SK-N-MC (cell line): ENCODE measurements around the gene TTC7B.

Experiments used
- DNase-seq: peaks from one replicate; pipeline ENCODE4 v3.0.0-alpha.2; 2011; ENCODE audit warnings: low read depth, low spot score
- H3K27ac ChIP-seq: fragments of 200-600 bp; sonication (generic); 2 replicates; pipeline ENCODE4 v1.5.1; 2016; ENCODE audit warnings: mixed run types
- H3K36me3 ChIP-seq: fragments of 200-600 bp; sonication (generic); 2 replicates; pipeline ENCODE4 v1.6.1; 2017; ENCODE audit warnings: antibody characterized with exemption, low read length, mixed read lengths; ENCODE audit not compliant: insufficient read depth
- H3K4me3 ChIP-seq: fragments of 200-600 bp; sonication (generic); 2 replicates; pipeline ENCODE4 v1.5.1; 2016
- H3K9ac ChIP-seq: fragments of 200-600 bp; sonication (generic); 2 replicates; pipeline ENCODE4 v1.8.0; 2017; ENCODE audit warnings: mixed run types, mixed read lengths; ENCODE audit not compliant: insufficient read length
- H3K9me3 ChIP-seq: fragments of 200-600 bp; sonication (generic); 2 replicates; pipeline ENCODE4 v1.6.1; 2017; ENCODE audit warnings: low read depth, mild to moderate bottlenecking, antibody characterized with exemption, low read length, moderate library complexity, mixed read lengths
- EZH2 ChIP-seq: fragments of 200-600 bp; sonication (generic); IDR thresholded peaks from one replicate; pipeline ENCODE4 v1.6.1; 2017; ENCODE audit warnings: antibody characterized with exemption
- FOXP2 ChIP-seq: optimal IDR thresholded peaks from 2 replicates; pipeline ENCODE3; 2011; ENCODE audit warnings: mild to moderate bottlenecking, moderate library complexity; ENCODE audit not compliant: insufficient read depth; ENCODE audit errors: extremely low read length, control extremely low read depth
- POLR2AphosphoS5 ChIP-seq: IDR thresholded peaks from 2 replicates; pipeline ENCODE4 v1.6.1; 2012; ENCODE audit warnings: mild to moderate bottlenecking, low read depth, low read length, borderline replicate concordance

The TTC7B gene

DNA sequence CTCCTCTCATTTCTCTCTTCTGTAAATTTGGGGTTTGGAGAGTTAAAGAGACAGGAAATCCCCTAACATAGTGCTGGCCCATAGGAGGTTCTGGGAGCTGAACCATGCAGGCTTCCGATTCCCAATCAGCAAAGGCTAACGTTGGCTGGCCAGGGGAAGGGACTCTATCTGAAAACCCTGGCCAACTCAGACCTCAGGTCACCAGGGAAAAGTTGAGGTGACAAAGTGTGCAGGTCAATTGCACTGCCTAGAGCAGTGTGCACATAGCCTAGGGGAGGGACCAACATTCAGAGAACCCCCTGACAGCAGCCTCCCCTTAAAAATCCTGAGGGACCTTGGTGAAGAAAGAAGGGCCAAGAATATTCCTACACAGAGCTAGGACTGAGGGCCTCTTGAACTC, 38.9 kb downstream of the TTC7B start:
- no peak overlapping the region for H3K27ac ChIP-seq
- no peak overlapping the region for H3K4me3 ChIP-seq
- H3K36me3 ChIP-seq, result no peaks in the 10 kb centered on the region
- no peak overlapping the region for H3K9ac ChIP-seq
- no peak for DNase-seq
- no peaks in the 10 kb centered on the region for H3K9me3 ChIP-seq
- no peak for TF ChIP-seq FOXP2
- TF ChIP-seq POLR2AphosphoS5, result no peak
- no peak for TF ChIP-seq EZH2

DNA sequence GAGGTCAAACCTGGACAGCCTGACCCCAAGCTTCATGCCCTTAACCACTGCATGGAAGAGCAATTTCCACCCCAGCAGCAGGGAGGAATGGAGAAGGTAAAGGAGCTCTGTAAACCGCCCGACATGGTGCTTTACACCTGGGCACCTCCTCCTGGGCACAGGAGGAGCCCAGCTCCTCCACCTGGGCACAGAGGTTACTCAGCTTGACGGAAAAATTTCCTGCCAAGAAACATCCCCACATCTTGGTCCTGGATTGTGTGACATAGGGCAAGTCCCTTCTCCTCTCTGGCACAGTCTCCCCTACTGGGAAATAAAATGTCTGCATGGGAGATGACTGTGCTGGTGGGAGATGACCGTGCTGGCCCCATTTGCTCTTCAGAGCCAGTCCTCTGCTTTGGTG, 40.8 kb downstream of the TTC7B start:
- DNase-seq, result no peak
- no peak overlapping the region for H3K9ac ChIP-seq
- no peaks in the 10 kb centered on the region for H3K36me3 ChIP-seq
- no peak overlapping the region for H3K4me3 ChIP-seq
- H3K27ac ChIP-seq, result no peak overlapping the region
- H3K9me3 ChIP-seq, result no peaks in the 10 kb centered on the region
- TF ChIP-seq EZH2, result no peak

DNA sequence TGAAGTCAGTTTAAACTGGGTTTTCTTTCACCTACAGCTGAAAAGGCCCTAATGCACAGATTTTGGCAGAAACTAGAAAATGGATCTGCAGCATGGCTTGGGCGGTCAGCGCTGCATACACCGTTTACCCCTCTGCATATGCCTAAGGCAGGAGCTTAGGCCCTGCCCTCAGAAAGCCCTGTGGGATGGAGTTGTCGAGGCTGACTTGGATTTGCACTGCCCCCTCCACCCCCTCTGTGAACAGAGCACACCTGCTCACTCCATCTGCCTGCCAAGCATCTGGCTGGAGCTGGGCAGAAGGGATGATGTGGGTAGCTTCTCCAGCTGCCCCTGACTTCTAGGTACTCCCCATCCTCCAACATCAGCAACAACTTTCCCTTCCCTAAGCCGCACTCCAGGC, 41.9 kb downstream of the TTC7B start:
- no peak for DNase-seq
- no peak overlapping the region for H3K27ac ChIP-seq
- H3K4me3 ChIP-seq, result no peak overlapping the region
- no peaks in the 10 kb centered on the region for H3K9me3 ChIP-seq
- H3K36me3 ChIP-seq, result no peaks in the 10 kb centered on the region
- H3K9ac ChIP-seq, result no peak overlapping the region
- no peak for TF ChIP-seq EZH2
- TF ChIP-seq FOXP2, result no peak
- TF ChIP-seq POLR2AphosphoS5, result no peak

DNA sequence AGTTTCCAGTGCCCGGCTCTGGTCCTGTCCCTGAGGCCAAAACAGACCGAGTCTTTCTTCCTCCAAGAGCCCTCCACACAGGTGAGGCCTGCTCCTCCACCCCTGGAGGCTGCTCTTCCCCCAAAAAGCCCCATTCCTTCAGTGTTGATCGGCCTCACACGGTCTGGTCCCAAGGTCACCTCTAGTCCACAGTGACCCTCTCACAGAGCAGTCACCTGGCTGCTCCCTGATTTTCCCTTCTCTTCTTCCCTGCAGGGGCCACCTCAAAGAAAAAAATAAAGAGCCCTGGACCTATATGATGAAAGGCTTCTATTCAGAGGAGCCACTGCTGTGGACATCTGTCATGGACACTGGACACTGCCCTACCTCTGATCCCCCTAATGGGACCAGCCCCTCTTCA, 42.5 kb downstream of the TTC7B start:
- Histone ChIP-seq H3K9me3 (no peaks in the 10 kb centered on the region), H3K9ac (no peak overlapping the region), H3K4me3 (no peak overlapping the region), H3K36me3 (no peaks in the 10 kb centered on the region), H3K27ac (no peak overlapping the region)
- no peak for TF ChIP-seq POLR2AphosphoS5
- TF ChIP-seq EZH2, result no peak
- TF ChIP-seq FOXP2, result no peak
- no peak for DNase-seq

DNA sequence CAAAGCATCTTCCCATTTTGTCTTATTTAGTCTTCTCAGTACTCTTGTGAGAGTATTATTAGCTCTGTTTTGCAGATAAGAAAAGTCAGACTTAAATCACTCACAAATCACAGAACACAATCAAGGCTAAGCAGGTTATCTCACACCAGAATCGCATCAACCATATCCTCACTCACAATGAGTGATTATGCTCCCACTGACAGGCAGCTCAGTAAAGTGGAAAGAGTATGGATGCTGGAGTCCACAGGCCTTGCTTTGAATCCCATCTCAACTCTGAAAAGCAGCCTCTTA, 43.1 kb downstream of the TTC7B start:
- no peak overlapping the region for H3K9ac ChIP-seq
- DNase-seq, result no peak
- H3K9me3 ChIP-seq, result no peaks in the 10 kb centered on the region
- H3K36me3 ChIP-seq, result no peaks in the 10 kb centered on the region
- H3K27ac ChIP-seq, result no peak overlapping the region
- no peak overlapping the region for H3K4me3 ChIP-seq
- TF ChIP-seq EZH2 (no peak), POLR2AphosphoS5 (no peak), FOXP2 (no peak)

DNA sequence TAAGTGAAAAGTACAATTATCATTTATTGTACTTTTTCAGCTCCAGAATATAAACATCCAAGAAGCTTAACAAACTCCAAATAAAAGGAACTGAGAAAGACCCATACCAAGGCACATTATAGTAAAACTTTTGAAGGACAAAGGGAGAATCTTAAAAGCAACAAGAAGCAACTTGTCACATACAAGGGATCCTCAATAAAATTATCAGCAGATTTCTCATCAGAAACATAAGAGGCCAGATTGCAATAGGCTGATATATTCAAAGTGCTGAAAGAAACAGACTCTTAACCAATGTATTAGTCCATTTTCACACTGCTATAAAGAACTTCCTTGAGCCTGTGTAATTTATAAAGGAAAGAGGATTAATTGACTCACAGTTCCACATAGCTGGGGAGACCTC, 48.3 kb downstream of the TTC7B start:
- Histone ChIP-seq H3K4me3 (no peak overlapping the region), H3K36me3 (no peaks in the 10 kb centered on the region), H3K27ac (no peak overlapping the region), H3K9me3 (no peaks in the 10 kb centered on the region), H3K9ac (no peak overlapping the region)
- DNase-seq, result no peak
- TF ChIP-seq EZH2, result no peak
- no peak for TF ChIP-seq FOXP2
- no peak for TF ChIP-seq POLR2AphosphoS5

DNA sequence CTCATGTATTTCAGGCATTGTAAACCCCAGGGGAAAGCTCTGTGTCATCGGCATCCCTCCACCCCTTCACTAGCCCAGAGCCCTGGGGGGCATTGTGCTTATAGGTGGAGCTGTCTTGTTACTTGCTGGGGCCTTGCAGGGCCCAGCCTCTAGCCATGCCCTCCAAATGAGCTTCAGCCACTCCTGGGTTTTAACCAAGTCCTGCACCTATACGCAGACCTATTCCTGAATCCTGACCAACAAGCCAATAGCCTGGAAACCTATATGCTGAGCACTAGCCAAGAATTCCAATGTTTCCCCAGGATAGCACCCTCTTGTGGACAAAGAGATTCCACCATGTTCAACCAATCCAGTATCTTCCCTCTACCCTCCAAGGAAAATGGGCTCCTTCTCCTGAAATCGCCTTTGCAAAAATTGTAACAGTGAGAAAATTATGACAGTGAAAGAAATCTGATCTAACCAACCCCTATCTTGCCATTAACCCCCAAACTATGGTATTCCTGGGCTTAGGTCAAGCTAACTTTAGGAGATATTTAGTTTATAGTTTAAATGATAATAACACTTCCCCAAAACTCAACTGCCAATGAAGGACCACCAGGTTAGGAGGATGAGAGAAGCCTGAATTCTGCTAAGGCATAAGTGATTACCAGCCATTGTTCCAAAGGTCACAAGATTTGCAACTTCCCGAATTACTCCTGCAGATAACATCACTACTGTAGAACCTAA, 55.5 kb downstream of the TTC7B start:
- Histone ChIP-seq H3K27ac (no peak overlapping the region), H3K9me3 (no peaks in the 10 kb centered on the region), H3K4me3 (no peak overlapping the region), H3K36me3 (no peaks in the 10 kb centered on the region), H3K9ac (no peak overlapping the region)
- TF ChIP-seq POLR2AphosphoS5 (no peak), FOXP2 (no peak), EZH2 (no peak)
- no peak for DNase-seq

DNA sequence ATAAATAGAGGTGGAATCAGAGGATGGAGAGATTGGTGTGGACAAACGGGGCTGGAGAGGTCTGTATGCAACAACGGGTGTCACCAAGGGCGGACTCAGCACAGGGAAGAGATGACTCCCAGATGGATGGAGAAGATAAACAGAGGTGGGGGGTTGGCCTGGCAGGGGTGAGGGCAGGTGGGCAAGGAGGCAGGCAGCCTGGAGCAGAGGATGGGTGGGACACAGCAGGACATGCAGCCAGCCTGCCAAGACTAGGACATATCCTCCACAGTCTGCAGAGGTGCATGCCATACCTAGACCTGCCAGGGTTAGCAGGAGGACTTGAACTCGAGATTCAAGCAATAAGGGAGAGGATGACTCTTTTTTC, 56.2 kb downstream of the TTC7B start:
- H3K4me3 ChIP-seq, result no peak overlapping the region
- TF ChIP-seq EZH2 (no peak), FOXP2 (no peak), POLR2AphosphoS5 (no peak)
- H3K27ac ChIP-seq, result no peak overlapping the region
- no peaks in the 10 kb centered on the region for H3K36me3 ChIP-seq
- DNase-seq, result no peak
- H3K9me3 ChIP-seq, result no peaks in the 10 kb centered on the region
- H3K9ac ChIP-seq, result no peak overlapping the region

DNA sequence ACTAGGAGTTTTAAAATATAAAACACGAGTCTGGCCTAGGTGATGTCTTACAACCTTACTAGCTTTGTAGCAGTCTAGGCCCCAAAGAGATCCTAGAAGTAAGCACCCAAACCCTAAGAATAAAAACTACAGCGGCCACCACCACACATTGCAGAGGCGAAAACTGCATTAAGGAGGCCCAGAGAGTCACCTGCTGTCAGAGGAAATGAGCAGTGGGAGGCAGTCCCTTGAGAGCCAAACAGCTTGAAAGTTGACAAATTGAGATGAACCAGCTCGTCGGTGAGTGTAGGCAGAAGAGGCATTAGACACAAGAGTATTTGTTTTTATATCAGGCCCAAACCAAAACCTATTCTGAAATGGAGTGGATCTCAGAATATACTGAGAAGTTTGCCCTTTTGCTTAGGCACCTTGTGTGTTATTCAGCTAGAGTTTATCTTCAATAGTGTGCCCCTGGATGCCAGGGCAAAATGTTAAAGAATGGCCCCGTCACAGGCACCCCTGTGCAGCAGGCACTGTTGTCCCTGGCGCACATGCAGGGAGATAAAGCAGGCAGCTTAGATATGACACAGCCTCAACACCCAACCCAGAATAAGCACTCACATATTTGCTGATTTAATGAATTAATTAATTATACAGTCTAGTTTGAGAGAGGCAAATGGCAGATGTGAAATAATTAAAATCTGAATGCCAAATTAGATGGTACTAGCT, 56.7 kb downstream of the TTC7B start:
- H3K9ac ChIP-seq, result no peak overlapping the region
- TF ChIP-seq POLR2AphosphoS5, result no peak
- H3K36me3 ChIP-seq, result no peaks in the 10 kb centered on the region
- H3K27ac ChIP-seq, result no peak overlapping the region
- H3K9me3 ChIP-seq, result no peaks in the 10 kb centered on the region
- H3K4me3 ChIP-seq, result no peak overlapping the region
- no peak for DNase-seq
